22Rv1 (cell line): Measurements from ENCODE around the gene NID1.

Experiments
- ZFX ChIP-seq: fragments of 450-650 bp; IDR thresholded peaks from 2 replicates; pipeline ENCODE4 v1.6.1; 2017; ENCODE audit warnings: antibody characterized with exemption, borderline replicate concordance
- TF ChIP-seq, protein P1 (sequence below): fragments of 450-650 bp; IDR thresholded peaks from 2 replicates; pipeline ENCODE4 v1.5.1; 2017; ENCODE audit warnings: mild to moderate bottlenecking

DNA sequence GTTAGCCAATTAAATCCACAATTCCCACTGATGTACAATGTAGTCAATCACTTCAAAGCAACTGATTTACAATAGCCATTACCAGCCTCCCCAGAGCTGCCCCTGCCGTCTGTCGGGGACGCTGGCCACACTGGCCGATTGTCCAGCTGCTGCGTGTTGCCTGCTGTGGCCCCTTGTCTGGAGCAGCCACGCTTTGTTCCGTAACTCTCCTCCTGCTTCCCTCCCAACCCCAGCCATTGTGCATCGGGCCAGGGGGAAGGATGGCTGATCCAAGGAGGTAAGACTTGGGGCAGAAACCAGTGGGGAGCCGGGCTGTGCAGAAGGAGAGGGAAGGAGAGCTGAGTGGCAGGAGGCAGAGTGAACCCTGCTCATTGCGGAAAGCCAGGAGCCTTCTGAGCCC, 114.6 kb downstream of the NID1 start:
- TF ChIP-seq, protein P1, sequence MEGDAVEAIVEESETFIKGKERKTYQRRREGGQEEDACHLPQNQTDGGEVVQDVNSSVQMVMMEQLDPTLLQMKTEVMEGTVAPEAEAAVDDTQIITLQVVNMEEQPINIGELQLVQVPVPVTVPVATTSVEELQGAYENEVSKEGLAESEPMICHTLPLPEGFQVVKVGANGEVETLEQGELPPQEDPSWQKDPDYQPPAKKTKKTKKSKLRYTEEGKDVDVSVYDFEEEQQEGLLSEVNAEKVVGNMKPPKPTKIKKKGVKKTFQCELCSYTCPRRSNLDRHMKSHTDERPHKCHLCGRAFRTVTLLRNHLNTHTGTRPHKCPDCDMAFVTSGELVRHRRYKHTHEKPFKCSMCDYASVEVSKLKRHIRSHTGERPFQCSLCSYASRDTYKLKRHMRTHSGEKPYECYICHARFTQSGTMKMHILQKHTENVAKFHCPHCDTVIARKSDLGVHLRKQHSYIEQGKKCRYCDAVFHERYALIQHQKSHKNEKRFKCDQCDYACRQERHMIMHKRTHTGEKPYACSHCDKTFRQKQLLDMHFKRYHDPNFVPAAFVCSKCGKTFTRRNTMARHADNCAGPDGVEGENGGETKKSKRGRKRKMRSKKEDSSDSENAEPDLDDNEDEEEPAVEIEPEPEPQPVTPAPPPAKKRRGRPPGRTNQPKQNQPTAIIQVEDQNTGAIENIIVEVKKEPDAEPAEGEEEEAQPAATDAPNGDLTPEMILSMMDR = no peak
- TF ChIP-seq ZFX = no peak
